HG03175 (cell line): ENCODE results near the gene CACNA1G.

ENCODE experiments used
- ATAC-seq: cut with Tn5 transposase; IDR thresholded peaks from one replicate; pipeline ENCODE4 v1.9.1; 2021; ENCODE audit warnings: mild to moderate bottlenecking, moderate library complexity; ENCODE audit not compliant: unreplicated experiment

The CACNA1G gene

GRCh38 chr17:50642722-50643656 is 82.5 kb downstream of the CACNA1G start:
- ATAC-seq, result no peak

GRCh38 chr17:50645748-50646682 is 85.5 kb downstream of the CACNA1G start:
- ATAC-seq, result no peak

GRCh38 chr17:50647187-50647586 is 86.7 kb downstream of the CACNA1G start:
- ATAC-seq, result no peak

GRCh38 chr17:50649042-50649908 is 88.8 kb downstream of the CACNA1G start:
- no peak for ATAC-seq

GRCh38 chr17:50651661-50652060 is 91.1 kb downstream of the CACNA1G start:
- no peak for ATAC-seq

- ATAC-seq, result no peak
These were observed 93.2 kb downstream of the CACNA1G start for GRCh38 chr17:50653738-50654137.

- ATAC-seq, result no peak
These were observed 96.0 kb downstream of the CACNA1G start for GRCh38 chr17:50656509-50656908.

GRCh38 chr17:50657054-50657453 is 96.5 kb downstream of the CACNA1G start:
- ATAC-seq, result no peak

GRCh38 chr17:50657627-50658026 is 97.1 kb downstream of the CACNA1G start:
- ATAC-seq, result no peak

- ATAC-seq, result no peak
These were observed 98.1 kb downstream of the CACNA1G start for GRCh38 chr17:50658616-50659015.

GRCh38 chr17:50659179-50659578 is 98.7 kb downstream of the CACNA1G start:
- no peak for ATAC-seq

- no peak for ATAC-seq
These were observed 99.7 kb downstream of the CACNA1G start for GRCh38 chr17:50660042-50660886.

GRCh38 chr17:50660887-50661345 is 100.4 kb downstream of the CACNA1G start:
- no peak for ATAC-seq

- ATAC-seq, result no peak
These were observed 100.8 kb downstream of the CACNA1G start for GRCh38 chr17:50661348-50661747.

GRCh38 chr17:50661795-50662391 is 101.4 kb downstream of the CACNA1G start:
- no peak for ATAC-seq

GRCh38 chr17:50662632-50663225 is 102.2 kb downstream of the CACNA1G start:
- ATAC-seq, result no peak

GRCh38 chr17:50663812-50664374 is 103.4 kb downstream of the CACNA1G start:
- ATAC-seq, result no peak

- no peak for ATAC-seq
These were observed 104.4 kb downstream of the CACNA1G start for GRCh38 chr17:50664788-50665458.
